Daoy (cell line): ENCODE data around the gene NADSYN1. TPM values are rescaled to one million over a fixed set of nuclear protein-coding genes. Genes with fewer than 3 reads are reported as not detected.

ENCODE experiments used
- DNase-seq: peaks from one replicate; pipeline ENCODE4 v3.0.0-alpha.2; 2015; ENCODE audit warnings: low read depth
- total RNA-seq: library from RNA; depleted of rRNA; stranded (reverse); fragments of >200 nt; shearing (Covaris generic); gene quantifications from 2 replicates; pipeline ENCODE4 v1.2.3, GENCODE V29; 2014

Gene NADSYN1
- total RNA-seq, 1 experiment from 2014 or later = 21.1 TPM

- no peak for DNase-seq
Measured at GRCh38 chr11:71474141-71474770, 21.3 kb downstream of the NADSYN1 start.

- no peak for DNase-seq
Measured at GRCh38 chr11:71474771-71475483, 21.9 kb downstream of the NADSYN1 start.

DNA sequence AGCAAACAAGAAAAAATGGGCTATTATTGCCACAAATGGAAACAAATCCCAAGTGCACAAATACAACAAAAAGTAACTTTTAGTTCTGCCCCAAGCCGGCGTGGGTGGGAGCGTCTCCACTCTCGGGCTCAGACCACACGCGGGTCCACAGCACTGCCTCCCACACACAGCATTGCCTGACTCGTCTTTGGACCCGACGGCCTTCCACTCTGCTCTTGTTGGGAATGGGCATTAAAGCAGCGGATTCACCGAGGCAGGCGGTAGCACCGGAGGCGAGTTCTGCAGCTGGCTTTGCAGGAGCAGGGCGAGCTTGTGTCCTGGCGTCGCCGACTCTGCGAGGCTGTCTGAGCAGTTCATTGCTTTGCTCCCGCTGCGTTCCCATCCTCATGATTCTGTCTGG, 23.0 kb downstream of the NADSYN1 start:
- DNase-seq = no peak

DNA sequence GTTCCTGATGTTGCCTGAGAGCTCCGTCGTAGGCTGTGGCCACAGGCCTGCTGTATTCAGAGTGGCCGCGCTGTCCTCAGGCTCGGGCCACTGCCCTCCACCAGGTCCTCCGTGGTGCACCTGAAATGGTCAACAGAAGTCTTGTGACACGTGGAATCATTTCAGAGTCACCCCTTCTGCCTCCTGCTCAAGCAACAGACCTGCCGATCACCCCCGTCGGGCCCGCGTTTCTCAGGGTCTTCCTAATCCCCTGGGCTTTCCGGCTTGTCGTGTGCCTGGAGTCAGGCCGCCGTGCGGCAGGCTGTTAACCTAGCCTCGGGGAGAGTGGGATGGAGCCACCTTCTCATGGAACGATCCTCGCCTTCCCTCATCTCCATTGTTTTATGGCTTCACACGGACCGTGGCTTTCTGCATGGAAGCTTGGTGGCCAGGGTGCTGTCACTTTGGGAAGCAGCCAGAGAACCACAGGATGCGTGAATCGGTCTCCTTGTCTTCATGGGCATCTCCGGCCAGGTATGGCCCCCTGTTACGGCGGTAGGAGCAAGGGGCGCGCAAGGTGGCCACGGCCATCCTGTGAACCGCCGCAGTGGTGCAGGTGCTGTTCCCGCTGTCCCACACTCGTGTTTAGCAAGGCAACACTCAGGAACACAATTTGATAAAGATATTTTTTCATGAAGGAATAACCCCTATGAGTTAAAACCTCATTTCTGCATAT, 24.1 kb downstream of the NADSYN1 start:
- DNase-seq = no peak

DNA sequence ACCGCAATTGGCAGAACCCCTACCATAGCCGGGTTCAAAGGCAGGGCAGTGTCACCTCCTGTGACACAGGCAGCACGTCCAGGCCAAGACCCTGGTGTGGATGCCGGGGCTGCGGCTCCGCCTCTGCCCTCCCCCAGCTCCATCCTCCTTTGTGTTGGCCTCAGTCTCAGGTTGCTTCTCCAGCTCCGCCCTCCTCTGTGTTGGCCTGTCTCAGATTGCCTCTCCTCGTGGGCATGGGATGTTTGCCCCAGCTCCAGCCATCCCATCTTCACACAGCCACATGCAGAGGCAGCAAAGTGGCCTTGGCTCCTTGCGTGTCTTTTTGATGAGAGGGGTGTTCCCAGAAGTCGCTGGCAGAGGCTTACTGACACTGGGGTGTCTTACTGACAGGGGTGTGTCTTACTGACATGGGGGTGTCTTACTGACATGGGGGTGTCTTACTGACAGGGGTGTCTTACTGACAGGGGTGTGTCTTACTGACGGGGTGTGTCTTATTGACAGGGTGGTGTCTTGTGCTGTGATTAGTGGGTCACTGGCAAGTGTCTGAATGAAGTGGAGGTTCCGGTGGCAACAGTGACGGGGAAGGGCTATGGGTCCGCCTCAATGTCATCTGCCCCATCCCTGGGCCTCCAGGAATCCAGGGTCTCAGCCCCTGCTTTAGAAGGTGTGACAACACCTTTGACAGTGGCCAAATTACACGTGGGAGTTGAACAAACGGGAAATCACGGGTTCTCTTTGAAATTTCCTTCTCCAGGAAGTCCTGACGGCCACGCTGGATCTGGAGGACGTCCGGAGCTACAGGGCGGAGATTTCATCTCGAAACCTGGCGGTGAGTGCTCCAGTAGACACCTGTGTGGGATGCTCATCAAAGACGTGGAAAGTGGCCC, 24.9 kb downstream of the NADSYN1 start:
- no peak for DNase-seq

GRCh38 chr11:71478528-71478840, 25.5 kb downstream of the NADSYN1 start:
- no peak for DNase-seq

- DNase-seq = no peak
Measured at GRCh38 chr11:71481101-71481960, 28.3 kb downstream of the NADSYN1 start.

GRCh38 chr11:71482216-71482615, 29.2 kb downstream of the NADSYN1 start:
- DNase-seq = no peak

GRCh38 chr11:71482746-71483364, 29.9 kb downstream of the NADSYN1 start:
- DNase-seq = no peak

DNA sequence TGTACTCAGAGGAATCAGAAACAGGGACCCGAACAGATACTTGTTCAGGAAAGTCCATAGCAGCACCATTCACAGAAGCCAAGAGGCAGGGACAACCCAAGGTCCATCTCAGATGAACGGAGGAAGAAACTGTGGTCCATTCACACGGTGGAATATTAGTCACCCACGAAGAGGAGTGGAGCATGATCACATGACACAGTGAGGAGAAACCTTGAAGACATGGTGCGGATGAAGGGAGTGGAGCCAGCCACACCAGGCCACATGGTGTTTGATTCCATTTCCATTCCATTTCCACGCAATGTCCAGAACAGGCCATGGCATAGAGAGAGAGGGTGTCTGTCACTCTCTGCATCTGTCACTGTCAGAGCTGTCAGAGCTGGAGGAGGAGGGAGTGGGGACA, 30.7 kb downstream of the NADSYN1 start:
- DNase-seq = no peak

- DNase-seq = no peak
Measured at GRCh38 chr11:71484248-71485062, 31.5 kb downstream of the NADSYN1 start.

- no peak for DNase-seq
Measured at GRCh38 chr11:71485063-71485399, 32.0 kb downstream of the NADSYN1 start.

DNA sequence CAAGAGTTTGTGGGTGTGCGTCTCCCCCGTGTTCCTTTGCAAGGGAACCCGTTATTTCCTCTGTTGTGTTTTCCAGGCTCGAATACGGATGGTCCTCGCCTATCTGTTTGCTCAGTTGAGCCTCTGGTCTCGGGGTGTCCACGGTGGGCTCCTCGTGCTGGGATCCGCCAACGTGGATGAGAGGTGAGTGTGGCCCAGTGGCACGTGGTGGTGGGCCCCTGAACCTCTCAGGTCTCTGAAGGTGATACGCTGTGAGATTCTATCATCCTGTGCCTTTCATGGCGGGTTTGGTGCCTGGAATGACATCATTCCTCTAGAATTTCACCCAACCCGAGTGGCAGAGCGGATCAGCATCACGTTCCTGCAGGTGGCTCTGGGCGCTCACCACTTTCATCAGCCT, 32.5 kb downstream of the NADSYN1 start:
- no peak for DNase-seq

- DNase-seq = no peak
Measured at GRCh38 chr11:71486320-71486719, 33.3 kb downstream of the NADSYN1 start.

DNA sequence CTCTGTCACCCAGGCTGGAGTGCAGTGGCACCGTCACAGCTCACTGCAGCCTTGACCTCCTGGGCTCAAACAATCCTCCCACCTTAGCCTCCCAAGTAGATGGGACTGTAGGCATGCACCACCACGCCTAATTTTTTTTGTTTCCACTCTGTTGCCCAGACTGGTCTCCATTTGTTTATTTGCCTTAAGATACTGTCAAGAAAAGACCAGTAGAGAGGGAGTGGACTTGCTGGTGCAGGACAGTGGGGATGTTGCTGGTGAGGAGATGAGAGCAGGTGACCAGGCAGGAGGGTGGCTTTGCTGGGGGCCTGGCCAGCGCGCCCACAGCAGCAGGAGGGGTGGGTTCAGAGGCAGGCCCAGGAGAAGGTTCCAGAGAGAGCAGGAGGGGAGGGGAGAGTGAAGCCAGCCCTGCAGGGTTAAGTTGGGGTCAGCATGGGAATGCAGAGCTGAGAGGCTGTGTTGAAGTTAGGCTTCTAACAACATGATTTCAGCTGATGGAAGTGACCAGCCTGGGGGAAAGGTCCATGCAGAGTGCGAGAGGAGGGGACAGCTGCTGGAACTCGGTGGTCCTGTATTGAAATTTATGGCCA, 35.8 kb downstream of the NADSYN1 start:
- no peak for DNase-seq

GRCh38 chr11:71489311-71490043, 36.5 kb downstream of the NADSYN1 start:
- peak; percentile 89 for DNase-seq

GRCh38 chr11:71490044-71490730, 37.2 kb downstream of the NADSYN1 start:
- DNase-seq = no peak

GRCh38 chr11:71490731-71491390, 37.9 kb downstream of the NADSYN1 start:
- DNase-seq = no peak
